Fibroblast of lung (primary cell): ENCODE measurements around the gene ANO10.

Experiments
- CTCF ChIP-seq, 2 donors: IDR thresholded peaks in 1 of 2; conservative IDR thresholded peaks in 1 of 2; 1 replicate in 1 of 2; 2 replicates in 1 of 2; pipeline ENCODE4 v1.5.1; 2011 to 2012; ENCODE audit warnings: low read length in 2 of 2, control low read depth in 1 of 2, inconsistent platforms in 1 of 2, low read depth in 1 of 2, mild to moderate bottlenecking in 1 of 2
- EZH2 ChIP-seq: IDR thresholded peaks from 2 replicates; pipeline ENCODE4 v1.5.1; 2012; ENCODE audit warnings: low read length, control low read depth, mild to moderate bottlenecking; ENCODE audit errors: missing control alignments

GRCh38 chr3:43345877-43346276 lies 275.9 kb downstream of the ANO10 start:
- TF ChIP-seq CTCF (conservative IDR thresholded peaks at IDR 0.05 in 1 of 2, IDR thresholded peaks at IDR 0.05 in 1 of 2; ENCODE audit: low read depth in 1 of 2, low read length in 2 of 2) (no peak), EZH2 (no peak)
